A673 (cell line): Measurements from ENCODE around the gene CETP.
"Not testable (repeated sequence)": the region's sequence is repeated elsewhere in the genome, so short reads cannot be mapped to it uniquely, and the experiment has no call there.

ENCODE experiments used
- EZH2 ChIP-seq: fragments of 200-600 bp; sonication (generic); IDR thresholded peaks from 2 replicates; pipeline ENCODE4 v1.6.1; 2017; ENCODE audit warnings: borderline replicate concordance, low read depth, mild to moderate bottlenecking, mixed read lengths, antibody characterized with exemption, low read length; ENCODE audit not compliant: poor library complexity, severe bottlenecking
- TF ChIP-seq, protein P1 (sequence below): fragments of 300-800, 200-600 bp; sonication (generic); conservative IDR thresholded peaks from 2 replicates; pipeline ENCODE4 v1.5.1; 2017; ENCODE audit warnings: low read depth, mild to moderate bottlenecking, antibody characterized with exemption, low read length, moderate library complexity, mixed read lengths

DNA sequence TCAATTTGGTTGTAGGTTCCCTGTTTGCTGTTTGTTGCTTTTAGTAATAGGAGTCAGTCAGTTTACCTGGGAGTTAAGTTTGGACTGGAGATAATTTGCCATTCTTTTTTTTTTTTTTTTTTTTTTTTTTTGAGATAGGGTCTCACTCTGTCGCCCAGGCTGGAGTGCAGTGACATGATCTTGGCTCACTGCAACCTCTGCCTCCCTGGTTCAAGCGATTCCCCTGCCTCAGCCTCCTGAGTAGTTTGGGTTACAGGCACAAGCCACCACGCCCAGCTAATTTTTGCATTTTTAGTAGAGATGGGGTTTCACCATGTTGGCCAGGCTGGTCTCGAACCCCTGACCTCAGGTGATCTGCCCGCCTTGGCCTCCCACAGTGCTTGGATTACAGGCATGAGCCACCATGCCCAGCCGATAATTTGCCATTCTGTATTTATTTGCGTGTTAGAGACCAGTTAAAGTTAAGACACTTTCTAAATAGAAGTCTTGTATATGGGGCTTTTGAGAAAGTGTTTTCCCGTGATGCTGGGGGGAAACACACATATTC is 27.1 kb upstream of the CETP start:
- TF ChIP-seq, protein P1, sequence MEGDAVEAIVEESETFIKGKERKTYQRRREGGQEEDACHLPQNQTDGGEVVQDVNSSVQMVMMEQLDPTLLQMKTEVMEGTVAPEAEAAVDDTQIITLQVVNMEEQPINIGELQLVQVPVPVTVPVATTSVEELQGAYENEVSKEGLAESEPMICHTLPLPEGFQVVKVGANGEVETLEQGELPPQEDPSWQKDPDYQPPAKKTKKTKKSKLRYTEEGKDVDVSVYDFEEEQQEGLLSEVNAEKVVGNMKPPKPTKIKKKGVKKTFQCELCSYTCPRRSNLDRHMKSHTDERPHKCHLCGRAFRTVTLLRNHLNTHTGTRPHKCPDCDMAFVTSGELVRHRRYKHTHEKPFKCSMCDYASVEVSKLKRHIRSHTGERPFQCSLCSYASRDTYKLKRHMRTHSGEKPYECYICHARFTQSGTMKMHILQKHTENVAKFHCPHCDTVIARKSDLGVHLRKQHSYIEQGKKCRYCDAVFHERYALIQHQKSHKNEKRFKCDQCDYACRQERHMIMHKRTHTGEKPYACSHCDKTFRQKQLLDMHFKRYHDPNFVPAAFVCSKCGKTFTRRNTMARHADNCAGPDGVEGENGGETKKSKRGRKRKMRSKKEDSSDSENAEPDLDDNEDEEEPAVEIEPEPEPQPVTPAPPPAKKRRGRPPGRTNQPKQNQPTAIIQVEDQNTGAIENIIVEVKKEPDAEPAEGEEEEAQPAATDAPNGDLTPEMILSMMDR: not testable (repeated sequence)
- TF ChIP-seq EZH2: not testable (repeated sequence)
